Mucosa of rectum (tissue), 2 donors: ENCODE data around the gene EXD3.
"Not testable (repeated sequence)": the region's sequence is repeated elsewhere in the genome, so short reads cannot be mapped to it uniquely, and the experiment has no call there.

Source experiments
- H3K27ac ChIP-seq, 2 donors: one replicate each; pipeline ENCODE4 v1.7.0; 2013; ENCODE audit warnings: inconsistent platforms in 2 of 2, low read depth in 2 of 2, low read length in 2 of 2
- H3K27me3 ChIP-seq, 2 donors: one replicate each; pipeline ENCODE4 v1.7.0; 2013; ENCODE audit warnings: low read length in 2 of 2; ENCODE audit not compliant: control insufficient read depth in 2 of 2, insufficient read depth in 2 of 2
- H3K36me3 ChIP-seq, 2 donors: one replicate each; pipeline ENCODE4 v1.7.0; 2013; ENCODE audit warnings: low read length in 2 of 2; ENCODE audit not compliant: control insufficient read depth in 2 of 2, insufficient read depth in 2 of 2
- H3K4me1 ChIP-seq, 2 donors: one replicate each; pipeline ENCODE4 v1.7.0; 2013; ENCODE audit warnings: low read length in 2 of 2, mild to moderate bottlenecking in 1 of 2; ENCODE audit not compliant: control insufficient read depth in 2 of 2, insufficient read depth in 2 of 2
- H3K4me3 ChIP-seq, 2 donors: one replicate each; pipeline ENCODE4 v1.7.0; 2013; ENCODE audit warnings: low read length in 2 of 2
- H3K9ac ChIP-seq, 2 donors: one replicate each; pipeline ENCODE4 v1.7.0; 2013; ENCODE audit warnings: low read length in 2 of 2, low read depth in 1 of 2, mild to moderate bottlenecking in 1 of 2
- H3K9me3 ChIP-seq, 2 donors: one replicate each; pipeline ENCODE4 v1.7.0; 2013; ENCODE audit warnings: low read length in 2 of 2; ENCODE audit not compliant: control insufficient read depth in 2 of 2
- donor health status: healthy.
- donor health status: Normal muscosa, but diverticular disease.

The EXD3 gene

GRCh38 chr9:137268538-137269201, 154.3 kb downstream of the EXD3 start:
- Histone ChIP-seq H3K9ac (peak overlapping the region; percentile 50 to 60), H3K36me3 (peaks cover 24 to 37% of the 10 kb centered on the region in 2 donors), H3K4me1 (peaks cover 15 to 21% of the 10 kb centered on the region in 2 donors), H3K4me3 (peak overlapping the region; percentile 49 to 55), H3K27ac (peak overlapping the region; percentile 67 to 81), H3K27me3 (no peaks in the 10 kb centered on the region), H3K9me3 (no peaks in the 10 kb centered on the region)

GRCh38 chr9:137267933-137268355, 155.0 kb downstream of the EXD3 start:
- H3K9me3 ChIP-seq: no peaks in the 10 kb centered on the region
- H3K4me1 ChIP-seq: peaks cover 15 to 21% of the 10 kb centered on the region in 2 donors
- no peak overlapping the region for H3K4me3 ChIP-seq
- H3K36me3 ChIP-seq: peaks cover 20 to 38% of the 10 kb centered on the region in 2 donors
- no peak overlapping the region for H3K9ac ChIP-seq
- no peaks in the 10 kb centered on the region for H3K27me3 ChIP-seq
- H3K27ac ChIP-seq: peak overlapping the region in 1 of 2 donors; percentile 4

- Histone ChIP-seq H3K27me3 (no peaks in the 10 kb centered on the region), H3K4me1 (peaks cover 15 to 21% of the 10 kb centered on the region in 2 donors), H3K9me3 (no peaks in the 10 kb centered on the region), H3K36me3 (peaks cover 17 to 38% of the 10 kb centered on the region in 2 donors), H3K27ac (no peak overlapping the region), H3K4me3 (no peak overlapping the region), H3K9ac (no peak overlapping the region)
These were observed 156.1 kb downstream of the EXD3 start for GRCh38 chr9:137266585-137267453.

GRCh38 chr9:137266162-137266527, 156.8 kb downstream of the EXD3 start:
- H3K4me1 ChIP-seq: peaks cover 15 to 21% of the 10 kb centered on the region in 2 donors
- H3K9ac ChIP-seq: no peak overlapping the region
- H3K36me3 ChIP-seq: peaks cover 17 to 38% of the 10 kb centered on the region in 2 donors
- no peak overlapping the region for H3K4me3 ChIP-seq
- no peaks in the 10 kb centered on the region for H3K9me3 ChIP-seq
- no peak overlapping the region for H3K27ac ChIP-seq
- no peaks in the 10 kb centered on the region for H3K27me3 ChIP-seq

GRCh38 chr9:137265496-137266161, 157.3 kb downstream of the EXD3 start:
- Histone ChIP-seq H3K9me3 (no peaks in the 10 kb centered on the region), H3K27me3 (no peaks in the 10 kb centered on the region), H3K4me1 (peaks cover 15 to 21% of the 10 kb centered on the region in 2 donors), H3K27ac (no peak overlapping the region), H3K36me3 (peaks cover 17 to 38% of the 10 kb centered on the region in 2 donors), H3K9ac (no peak overlapping the region), H3K4me3 (no peak overlapping the region)

GRCh38 chr9:137264067-137264466, 158.9 kb downstream of the EXD3 start:
- Histone ChIP-seq H3K9ac (no peak overlapping the region), H3K27me3 (no peaks in the 10 kb centered on the region), H3K27ac (no peak overlapping the region), H3K4me3 (no peak overlapping the region), H3K4me1 (peaks cover 7 to 12% of the 10 kb centered on the region in 2 donors), H3K36me3 (peaks cover 21 to 41% of the 10 kb centered on the region in 2 donors), H3K9me3 (no peaks in the 10 kb centered on the region)

GRCh38 chr9:137263506-137263905, 159.5 kb downstream of the EXD3 start:
- Histone ChIP-seq H3K4me1 (peaks cover 2 to 6% of the 10 kb centered on the region in 2 donors), H3K36me3 (peaks cover 26 to 41% of the 10 kb centered on the region in 2 donors)

GRCh38 chr9:137262909-137263285, 160.1 kb downstream of the EXD3 start:
- Histone ChIP-seq H3K4me1 (peaks cover 0 to 2% of the 10 kb centered on the region in 2 donors), H3K36me3 (peaks cover 26 to 38% of the 10 kb centered on the region in 2 donors), H3K9me3 (no peaks in the 10 kb centered on the region)

More at GRCh38 chr9:137263506-137263905, 159.5 kb downstream of the EXD3 start:
- H3K9me3 ChIP-seq: no peaks in the 10 kb centered on the region
- H3K9ac ChIP-seq: no peak overlapping the region
- no peak overlapping the region for H3K27ac ChIP-seq
- H3K4me3 ChIP-seq: no peak overlapping the region
- H3K27me3 ChIP-seq: no peaks in the 10 kb centered on the region

GRCh38 chr9:137262173-137262908, 160.6 kb downstream of the EXD3 start:
- H3K27ac ChIP-seq, H3K4me1 ChIP-seq, H3K9ac ChIP-seq, H3K4me3 ChIP-seq, H3K27me3 ChIP-seq, H3K9me3 ChIP-seq: not testable (repeated sequence)
- peaks cover 26 to 36% of the 10 kb centered on the region in 2 donors for H3K36me3 ChIP-seq

More at GRCh38 chr9:137262909-137263285, 160.1 kb downstream of the EXD3 start:
- Histone ChIP-seq H3K27ac (no peak overlapping the region), H3K4me3 (no peak overlapping the region), H3K27me3 (no peaks in the 10 kb centered on the region), H3K9ac (no peak overlapping the region)
